Measurements from ENCODE around the gene SULT4A1.

SULT4A1 gene

DNA sequence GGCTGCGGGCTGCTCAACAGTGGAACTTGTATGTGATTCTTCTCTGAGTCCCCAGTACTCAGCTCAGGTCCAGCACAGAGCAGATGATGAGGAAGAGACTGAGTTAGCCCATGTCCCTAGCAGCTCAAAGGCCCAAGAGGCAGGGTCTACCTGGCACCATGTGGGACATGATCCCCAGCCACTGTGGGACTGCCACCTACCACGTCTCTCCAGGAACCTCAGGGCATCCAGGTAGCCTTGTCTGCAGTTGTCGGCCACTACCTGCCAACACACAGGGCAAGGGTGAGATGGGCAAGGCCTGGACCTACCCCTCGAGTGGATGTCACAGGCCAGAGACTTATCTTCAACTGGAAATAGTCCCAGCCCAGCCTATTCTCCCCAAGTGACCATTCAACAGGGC is 25.1 kb upstream of the SULT4A1 start:
- H3K4me3 ChIP-seq (ENCODE audit: low read depth, low read length) = no peak overlapping the region
- TF ChIP-seq, protein P1, sequence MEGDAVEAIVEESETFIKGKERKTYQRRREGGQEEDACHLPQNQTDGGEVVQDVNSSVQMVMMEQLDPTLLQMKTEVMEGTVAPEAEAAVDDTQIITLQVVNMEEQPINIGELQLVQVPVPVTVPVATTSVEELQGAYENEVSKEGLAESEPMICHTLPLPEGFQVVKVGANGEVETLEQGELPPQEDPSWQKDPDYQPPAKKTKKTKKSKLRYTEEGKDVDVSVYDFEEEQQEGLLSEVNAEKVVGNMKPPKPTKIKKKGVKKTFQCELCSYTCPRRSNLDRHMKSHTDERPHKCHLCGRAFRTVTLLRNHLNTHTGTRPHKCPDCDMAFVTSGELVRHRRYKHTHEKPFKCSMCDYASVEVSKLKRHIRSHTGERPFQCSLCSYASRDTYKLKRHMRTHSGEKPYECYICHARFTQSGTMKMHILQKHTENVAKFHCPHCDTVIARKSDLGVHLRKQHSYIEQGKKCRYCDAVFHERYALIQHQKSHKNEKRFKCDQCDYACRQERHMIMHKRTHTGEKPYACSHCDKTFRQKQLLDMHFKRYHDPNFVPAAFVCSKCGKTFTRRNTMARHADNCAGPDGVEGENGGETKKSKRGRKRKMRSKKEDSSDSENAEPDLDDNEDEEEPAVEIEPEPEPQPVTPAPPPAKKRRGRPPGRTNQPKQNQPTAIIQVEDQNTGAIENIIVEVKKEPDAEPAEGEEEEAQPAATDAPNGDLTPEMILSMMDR (IDR thresholded peaks at IDR 0.05; ENCODE audit: low read depth, low read length, missing control alignments) = no peak
- in situ Hi-C loops (cut with HindIII; ENCODE audit: low sequenced_read_pairs) = loop anchor here (5.0 kb wide), 1 partner anchor 40 kb away; no protein-coding TSS in a partner anchor
- no peak for DNase-seq (ENCODE audit: low read depth)

DNA sequence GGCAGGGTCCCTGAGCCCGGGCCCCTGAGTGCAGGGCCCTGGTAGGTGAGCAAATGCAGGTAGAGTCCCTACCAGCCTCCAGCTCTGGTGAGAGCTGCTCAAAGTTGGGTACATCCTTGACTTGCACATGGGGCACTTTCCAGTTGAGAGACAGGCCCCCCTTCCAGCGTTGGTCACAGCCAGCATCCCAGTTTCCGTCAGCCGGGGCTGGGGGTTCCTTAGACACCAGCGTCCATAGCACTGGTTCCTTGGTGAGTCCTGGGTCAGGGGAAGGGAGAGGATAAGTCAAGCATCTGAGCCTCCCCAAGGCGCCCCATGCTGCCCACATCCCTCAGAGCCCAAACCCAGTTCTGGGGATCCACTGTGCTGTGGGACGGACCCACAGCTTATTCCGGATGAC is 23.9 kb upstream of the SULT4A1 start:
- no peak overlapping the region for H3K4me3 ChIP-seq (ENCODE audit: low read depth, low read length)
- in situ Hi-C loops (cut with HindIII; ENCODE audit: low sequenced_read_pairs) = loop anchor here (5.0 kb wide), 1 partner anchor 39 kb away; no protein-coding TSS in a partner anchor
- TF ChIP-seq, protein P1 (IDR thresholded peaks at IDR 0.05; ENCODE audit: low read depth, low read length, missing control alignments) = no peak
- DNase-seq (ENCODE audit: low read depth) = no peak

DNA sequence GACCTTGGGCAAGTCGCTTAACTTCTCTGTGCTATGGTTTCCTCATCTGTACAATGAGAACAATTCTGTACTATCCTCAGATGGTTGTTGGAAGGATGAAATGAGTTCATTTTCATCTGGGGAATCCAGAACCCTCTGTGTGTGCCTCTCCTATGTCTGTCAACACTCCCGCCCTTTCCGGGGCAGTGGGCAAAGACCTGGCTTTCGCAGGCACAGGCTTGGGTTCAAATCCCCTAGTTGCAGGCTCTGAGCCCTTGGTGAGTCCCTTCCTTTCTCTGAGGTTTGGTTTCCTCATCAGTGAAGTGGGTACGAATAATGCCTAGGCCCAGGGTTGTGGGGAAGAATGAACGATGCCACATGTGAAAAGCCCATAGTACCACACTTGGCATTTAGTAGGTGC is 23.5 kb upstream of the SULT4A1 start:
- in situ Hi-C loops (cut with HindIII; ENCODE audit: low sequenced_read_pairs) = loop anchor here (5.0 kb wide), 1 partner anchor 38 kb away; no protein-coding TSS in a partner anchor
- DNase-seq (ENCODE audit: low read depth) = no peak
- TF ChIP-seq, protein P1 (IDR thresholded peaks at IDR 0.05; ENCODE audit: low read depth, low read length, missing control alignments) = no peak
- H3K4me3 ChIP-seq (ENCODE audit: low read depth, low read length) = no peak overlapping the region

DNA sequence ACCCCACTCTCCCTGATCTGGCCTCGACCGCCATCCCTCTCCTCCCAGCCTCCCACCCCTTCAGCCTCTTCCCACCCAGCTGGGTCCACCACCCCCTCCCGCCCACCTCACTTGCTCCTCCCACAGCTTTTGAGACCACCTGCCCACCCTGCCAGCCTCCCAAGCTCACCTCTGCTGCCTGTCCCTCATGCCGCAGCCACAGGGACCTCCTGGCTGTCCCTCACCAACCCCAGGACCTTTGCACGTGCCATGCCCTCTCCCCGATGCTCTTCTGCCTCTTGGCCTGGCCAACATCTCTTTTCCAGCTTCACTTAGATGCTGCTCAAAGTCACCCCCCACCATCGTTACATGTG is 23.0 kb upstream of the SULT4A1 start:
- no peak overlapping the region for H3K4me3 ChIP-seq (ENCODE audit: low read depth, low read length)
- in situ Hi-C loops (cut with HindIII; ENCODE audit: low sequenced_read_pairs) = loop anchor here (5.0 kb wide), 1 partner anchor 38 kb away; no protein-coding TSS in a partner anchor
- TF ChIP-seq, protein P1 (IDR thresholded peaks at IDR 0.05; ENCODE audit: low read depth, low read length, missing control alignments) = no peak
- DNase-seq (ENCODE audit: low read depth) = no peak

DNA sequence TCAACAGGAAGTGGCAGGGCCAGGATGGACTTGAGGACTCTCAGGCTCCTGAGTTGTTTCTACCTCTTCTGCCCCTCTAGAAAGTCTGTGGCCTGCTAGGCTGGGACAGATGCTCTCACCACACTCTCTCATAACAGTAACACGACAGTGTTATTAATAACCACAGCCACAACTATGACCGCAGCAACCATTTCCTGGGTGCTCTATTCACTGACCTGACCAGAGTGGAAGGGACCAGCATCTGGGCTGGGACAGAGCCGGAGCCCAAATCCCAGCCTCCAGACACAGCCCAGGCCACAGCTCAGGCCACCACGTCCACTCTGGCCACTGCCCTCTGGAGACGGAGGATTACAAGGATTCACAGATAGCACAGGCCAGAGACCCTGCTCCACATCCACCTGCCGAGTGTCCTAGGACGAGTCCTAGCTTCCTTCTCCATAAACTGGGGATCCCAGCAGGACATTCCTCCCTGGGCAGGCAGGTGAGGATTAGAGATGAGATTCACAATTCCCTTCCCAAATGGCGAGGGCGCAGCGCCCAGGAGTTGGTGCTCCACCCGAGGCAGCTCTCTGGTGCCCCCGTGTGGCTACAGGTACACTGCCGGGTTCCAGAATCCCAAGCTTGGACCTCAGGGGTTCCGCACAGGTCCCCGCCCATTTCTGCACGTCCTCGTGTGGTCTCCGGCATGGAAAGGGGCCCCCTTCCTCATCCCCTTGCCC is 22.4 kb upstream of the SULT4A1 start:
- H3K4me3 ChIP-seq (ENCODE audit: low read depth, low read length) = no peak overlapping the region
- TF ChIP-seq, protein P1 (IDR thresholded peaks at IDR 0.05; ENCODE audit: low read depth, low read length, missing control alignments) = peak; percentile 95
- in situ Hi-C loops (cut with HindIII; ENCODE audit: low sequenced_read_pairs) = loop anchor here (5.0 kb wide), 1 partner anchor 37 kb away; no protein-coding TSS in a partner anchor

DNA sequence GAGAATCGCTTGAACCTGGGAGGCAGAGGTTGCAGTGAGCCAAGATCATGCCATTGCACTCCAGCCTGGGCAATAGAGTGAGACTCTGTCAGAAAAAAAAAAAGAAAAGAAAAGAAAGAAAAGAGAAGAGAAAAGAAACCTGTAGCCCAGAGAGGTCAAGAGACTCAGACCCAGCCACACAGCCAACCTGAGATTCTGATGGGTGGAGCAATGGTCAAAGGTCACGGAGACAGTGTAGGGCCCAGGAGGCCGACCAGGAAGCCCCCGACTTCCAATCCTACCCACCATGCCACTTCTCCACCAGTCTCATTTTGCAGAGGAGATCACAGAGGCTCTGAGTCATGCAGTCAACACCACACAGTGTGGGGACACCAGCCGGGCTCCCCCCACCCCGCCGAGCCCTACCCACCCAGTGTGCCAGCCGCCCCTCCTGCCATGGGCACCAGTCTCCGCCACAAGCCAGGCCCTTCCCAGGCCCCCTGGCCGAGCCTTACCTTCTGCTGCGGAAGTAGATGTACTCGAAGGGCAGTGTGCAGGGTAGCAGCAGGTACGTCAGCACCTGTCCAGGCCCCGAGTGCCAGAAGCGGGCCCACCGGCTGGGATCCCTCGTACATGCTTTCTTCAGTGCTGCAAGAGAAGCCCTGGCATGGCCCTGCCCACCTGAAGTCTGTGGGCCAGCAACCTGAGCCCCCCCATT is 21.6 kb upstream of the SULT4A1 start:
- in situ Hi-C loops (cut with HindIII; ENCODE audit: low sequenced_read_pairs) = no loop called here
- H3K4me3 ChIP-seq (ENCODE audit: low read depth, low read length) = no peak overlapping the region
- TF ChIP-seq, protein P1 (IDR thresholded peaks at IDR 0.05; ENCODE audit: low read depth, low read length, missing control alignments) = no peak
- no peak for DNase-seq (ENCODE audit: low read depth)

More for the DNA sequence above, 22.4 kb upstream of the SULT4A1 start:
- DNase-seq (ENCODE audit: low read depth) = no peak

Measured in astrocyte of the cerebellum (primary cell).